ENCODE results near the gene CYP20A1. TPM values are rescaled to one million over a fixed set of nuclear protein-coding genes. Genes with fewer than 3 reads are reported as not detected.
A peak's percentile ranks its signal among the peaks of the same experiment; 100 is the strongest.
"Not testable (repeated sequence)": the region's sequence is repeated elsewhere in the genome, so short reads cannot be mapped to it uniquely, and the experiment has no call there.

CYP20A1 gene
- total RNA-seq, 1 experiment from 2014 or later, result 21.9 TPM

DNA sequence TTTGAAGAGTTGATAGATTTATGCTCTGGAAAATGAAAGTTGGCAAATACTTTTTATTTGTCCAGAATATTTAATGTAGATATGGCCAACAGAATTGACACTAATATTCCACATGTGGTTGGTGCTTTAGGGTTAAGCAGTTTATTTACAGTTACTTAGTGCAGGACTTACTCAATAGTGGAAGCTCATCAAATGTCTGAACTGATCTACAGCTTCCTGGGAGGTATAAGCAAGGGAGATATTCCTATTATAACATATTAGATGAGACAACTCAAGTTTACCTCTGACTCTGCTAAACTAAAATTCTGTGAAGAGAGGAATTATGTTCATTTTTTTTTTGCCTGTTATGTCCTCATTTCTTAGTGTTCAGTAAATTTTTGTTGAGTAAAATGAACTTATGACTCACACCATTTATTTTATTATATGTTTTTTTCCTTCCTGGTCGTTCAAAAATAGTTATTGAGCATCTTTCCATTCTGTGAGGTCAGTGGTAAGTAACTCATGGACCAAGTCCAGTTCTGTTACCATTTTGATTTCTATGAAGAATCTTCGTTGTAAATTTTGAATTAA lies 103.0 kb downstream of the CYP20A1 start:
- Histone ChIP-seq H2BK120ac (ENCODE audit: low read depth, low read length, poor library complexity, severe bottlenecking) (no peak overlapping the region), H2BK5ac (ENCODE audit: insufficient read length, low read length) (no peak overlapping the region), H2BK20ac (ENCODE audit: low read depth, low read length, poor library complexity, severe bottlenecking) (no peak overlapping the region), H2AFZ (ENCODE audit: low read length) (no peak overlapping the region), H2BK12ac (ENCODE audit: insufficient read length, low read depth, low read length) (no peak overlapping the region), H3K4ac (ENCODE audit: low read depth, low read length) (no peak overlapping the region), H3T11ph (ENCODE audit: low read length) (no peak overlapping the region), H2BK15ac (ENCODE audit: low read depth, low read length) (no peak overlapping the region), H3K4me1 (ENCODE audit: insufficient read depth, low read length) (no peaks in the 10 kb centered on the region; the same call in 1 of the 2 replicates), H3K14ac (ENCODE audit: insufficient read depth, low read length) (no peak overlapping the region), H3K18ac (ENCODE audit: insufficient read length, low read depth, low read length) (no peak overlapping the region), H3K9ac (ENCODE audit: extremely low read depth, insufficient read length, low read length) (no peak overlapping the region), H3K9me3 (ENCODE audit: control insufficient read depth, low read depth, low read length) (no peaks in the 10 kb centered on the region), H4K91ac (ENCODE audit: insufficient read length, low read depth, low read length) (no peak overlapping the region), H4K5ac (ENCODE audit: insufficient read length, low read depth, low read length) (no peak overlapping the region), H4K8ac (replicated peaks; ENCODE audit: insufficient read length, low read depth, low read length) (no peak overlapping the region), H2AK5ac (ENCODE audit: insufficient read length, low read length) (no peak overlapping the region), H3K56ac (ENCODE audit: insufficient read length, low read depth, low read length) (no peak overlapping the region), H3K23me2 (ENCODE audit: insufficient read length, low read depth, low read length, poor library complexity, severe bottlenecking) (no peaks in the 10 kb centered on the region), H3K27ac (ENCODE audit: insufficient read length, low read depth, low read length) (no peak overlapping the region), H3K23ac (ENCODE audit: insufficient read length, low read depth, low read length) (no peak overlapping the region), H3K79me2 (ENCODE audit: insufficient read depth, low read length) (peaks cover 14% of the 10 kb centered on the region; the same call in 1 of the 2 replicates), H4K20me1 (ENCODE audit: control insufficient read depth, insufficient read depth, insufficient read length) (no peaks in the 10 kb centered on the region), H3K4me2 (ENCODE audit: insufficient read depth, insufficient read length, low read length) (no peak overlapping the region), H3K27me3 (ENCODE audit: insufficient read depth, low read length) (no peaks in the 10 kb centered on the region), H3K79me1 (ENCODE audit: insufficient read depth, low read depth, low read length, poor library complexity, severe bottlenecking) (peaks cover 9% of the 10 kb centered on the region)
- H3K27me3 Mint-ChIP-seq (ENCODE audit: low read depth), result no peaks in the 10 kb centered on the region
- DNase-seq, result no peak
- no CpG with 5 or more reads among the region's 2 CpGs for WGBS (ENCODE audit: extremely low coverage, insufficient read length, low lambda C conversion rate)
- H3K4me3 Mint-ChIP-seq, result no peak overlapping the region
- H3K9me3 Mint-ChIP-seq, result no peaks in the 10 kb centered on the region
- H3K4me1 Mint-ChIP-seq, result peaks cover 30 to 37% of the 10 kb centered on the region in 2 experiments
- H3K36me3 Mint-ChIP-seq (ENCODE audit: insufficient read depth in 1 of 3, low read depth in 3 of 3), result peaks cover 18 to 30% (median 25%) of the 10 kb centered on the region in 3 experiments
- H3K27ac Mint-ChIP-seq, result peak overlapping the region in 1 of 3 experiments; percentile 56; a peak in 1 of 7 replicates
- TF ChIP-seq CTCF (conservative IDR thresholded peaks at IDR 0.05), result no peak

GRCh38 chr2:203342374-203342773 lies 103.6 kb downstream of the CYP20A1 start:
- H3K18ac ChIP-seq (ENCODE audit: insufficient read length, low read depth, low read length); H3K4me2 ChIP-seq (ENCODE audit: insufficient read depth, insufficient read length, low read length); H3K27me3 ChIP-seq (ENCODE audit: insufficient read depth, low read length); H3T11ph ChIP-seq (ENCODE audit: low read length); H2BK5ac ChIP-seq (ENCODE audit: insufficient read length, low read length); H3K27ac ChIP-seq (ENCODE audit: insufficient read length, low read depth, low read length); H3K23ac ChIP-seq (ENCODE audit: insufficient read length, low read depth, low read length); H3K9me3 Mint-ChIP-seq; DNase-seq; H3K56ac ChIP-seq (ENCODE audit: insufficient read length, low read depth, low read length); H3K27ac Mint-ChIP-seq; H4K20me1 ChIP-seq (ENCODE audit: control insufficient read depth, insufficient read depth, insufficient read length); H3K9me3 ChIP-seq (ENCODE audit: control insufficient read depth, low read depth, low read length); H3K9ac ChIP-seq (ENCODE audit: extremely low read depth, insufficient read length, low read length); H3K4me3 Mint-ChIP-seq; H3K4ac ChIP-seq (ENCODE audit: low read depth, low read length); H4K91ac ChIP-seq (ENCODE audit: insufficient read length, low read depth, low read length); H4K8ac ChIP-seq (replicated peaks; ENCODE audit: insufficient read length, low read depth, low read length); H2BK15ac ChIP-seq (ENCODE audit: low read depth, low read length); H3K27me3 Mint-ChIP-seq (ENCODE audit: low read depth); H2BK20ac ChIP-seq (ENCODE audit: low read depth, low read length, poor library complexity, severe bottlenecking); H3K79me1 ChIP-seq (ENCODE audit: insufficient read depth, low read depth, low read length, poor library complexity, severe bottlenecking); H2AFZ ChIP-seq (ENCODE audit: low read length); H3K14ac ChIP-seq (ENCODE audit: insufficient read depth, low read length); H2BK12ac ChIP-seq (ENCODE audit: insufficient read length, low read depth, low read length); H4K5ac ChIP-seq (ENCODE audit: insufficient read length, low read depth, low read length); H3K23me2 ChIP-seq (ENCODE audit: insufficient read length, low read depth, low read length, poor library complexity, severe bottlenecking); H3K4me1 ChIP-seq (ENCODE audit: insufficient read depth, low read length); H2AK5ac ChIP-seq (ENCODE audit: insufficient read length, low read length); H2BK120ac ChIP-seq (ENCODE audit: low read depth, low read length, poor library complexity, severe bottlenecking): not testable (repeated sequence)
- H3K4me1 Mint-ChIP-seq, result peaks cover 36 to 43% of the 10 kb centered on the region in 2 experiments
- H3K79me2 ChIP-seq (ENCODE audit: insufficient read depth, low read length), result peaks cover 12% of the 10 kb centered on the region; the same call in 1 of the 2 replicates
- WGBS (ENCODE audit: extremely low coverage, insufficient read length, low lambda C conversion rate), result no CpG with 5 or more reads among the region's 4 CpGs
- H3K36me3 Mint-ChIP-seq (ENCODE audit: insufficient read depth in 1 of 3, low read depth in 3 of 3), result peaks cover 18 to 30% (median 25%) of the 10 kb centered on the region in 3 experiments
